GM21529 (cell line): Measurements from ENCODE around the gene KCNH1.

Experiments
- ATAC-seq: cut with Tn5 transposase; IDR thresholded peaks from one replicate; pipeline ENCODE4 v1.9.1; 2021; ENCODE audit not compliant: unreplicated experiment

KCNH1 gene

DNA sequence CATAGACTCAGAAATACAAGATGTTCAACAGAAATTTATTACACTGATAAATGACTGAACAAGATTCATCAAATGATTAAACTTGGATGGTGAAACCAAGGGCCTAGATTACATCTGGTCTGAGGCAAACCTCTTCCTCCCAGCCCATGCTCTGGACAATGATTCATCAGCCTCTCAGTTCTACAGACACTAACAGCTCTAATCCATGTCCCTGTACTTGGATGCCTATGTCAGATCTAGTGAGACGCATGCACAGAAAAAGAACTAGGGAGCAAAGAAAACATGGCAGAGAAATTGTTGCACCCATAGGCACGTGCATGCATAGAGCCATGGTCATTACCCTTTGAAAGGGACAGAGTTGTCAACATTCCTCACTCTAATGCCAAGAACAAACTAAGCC, 250.1 kb downstream of the KCNH1 start:
- no peak for ATAC-seq

DNA sequence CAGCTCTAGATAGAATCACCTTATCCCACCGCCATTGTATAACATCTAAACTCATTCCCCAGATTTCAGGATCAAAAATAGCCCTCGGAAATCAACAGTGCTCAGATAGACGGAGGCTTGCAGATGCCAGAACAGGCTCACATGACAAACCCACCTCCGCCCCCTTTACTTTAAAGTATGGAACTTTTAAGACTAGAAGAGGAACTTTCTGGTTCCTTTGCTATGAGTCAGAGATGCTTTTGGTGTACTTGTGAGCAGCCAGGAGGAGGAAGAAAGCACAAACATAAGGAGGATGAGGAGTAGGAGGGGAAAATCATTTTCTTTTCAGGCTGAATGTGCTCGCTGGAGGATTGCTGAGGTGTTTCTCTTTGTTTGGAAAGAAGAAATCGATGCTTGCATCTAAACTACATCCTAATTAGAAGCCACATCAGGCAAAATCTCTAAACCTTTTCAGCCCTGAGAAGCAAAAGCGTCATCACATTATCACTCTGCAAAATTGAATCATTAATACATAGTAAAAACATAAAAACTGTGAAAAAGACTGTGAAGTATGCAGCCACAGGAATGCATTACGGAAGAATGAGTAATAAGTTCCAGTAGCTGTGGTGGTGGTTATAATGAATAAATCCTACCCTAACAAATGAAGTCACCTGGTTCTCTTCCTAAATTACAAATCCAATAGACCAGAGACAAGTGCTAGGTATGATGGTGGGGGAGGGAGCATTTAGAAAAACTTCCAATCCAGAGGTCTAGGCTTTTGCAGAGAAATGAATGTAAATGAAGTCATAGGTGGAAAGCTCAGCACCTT, 251.3 kb downstream of the KCNH1 start:
- ATAC-seq, result no peak

DNA sequence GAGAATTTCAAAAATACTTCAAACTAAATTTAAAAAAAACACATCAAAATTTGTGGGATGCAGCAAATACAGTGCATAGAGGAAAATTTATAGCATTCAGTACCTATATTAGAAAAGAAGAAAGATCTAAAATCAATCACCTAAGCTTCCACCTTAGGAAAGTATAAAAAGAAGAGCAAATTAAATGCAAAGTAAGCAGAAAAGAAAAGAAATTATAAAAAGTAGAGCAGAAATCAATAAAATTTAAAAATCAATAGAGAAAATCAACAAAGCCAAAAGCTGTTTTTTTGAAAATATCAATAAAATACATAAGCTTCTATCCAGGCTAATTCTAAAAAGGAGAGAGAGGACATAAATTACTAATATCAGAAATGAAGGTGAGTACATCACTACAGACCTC, 255.4 kb downstream of the KCNH1 start:
- ATAC-seq, result no peak

- no peak for ATAC-seq
Measured at GRCh38 chr1:210876275-210876674, 257.7 kb downstream of the KCNH1 start.

DNA sequence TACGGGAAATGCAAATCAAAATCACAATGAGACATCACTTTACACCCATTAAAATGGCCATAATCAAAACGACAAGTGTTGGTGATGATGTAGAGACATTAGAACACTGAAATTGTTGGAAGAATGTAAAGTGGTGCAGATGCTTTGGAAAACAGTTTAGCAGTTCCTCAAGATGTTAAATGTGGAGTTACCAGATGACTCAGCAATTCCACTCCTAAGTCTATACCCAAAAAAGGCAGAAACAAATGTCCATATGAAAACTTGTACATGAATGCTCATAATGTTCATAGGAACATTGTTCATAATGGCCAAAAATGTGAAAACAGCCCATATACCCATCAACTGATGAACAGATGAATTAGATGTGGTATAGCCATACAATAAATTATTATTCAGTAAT, 267.4 kb downstream of the KCNH1 start:
- ATAC-seq, result no peak

DNA sequence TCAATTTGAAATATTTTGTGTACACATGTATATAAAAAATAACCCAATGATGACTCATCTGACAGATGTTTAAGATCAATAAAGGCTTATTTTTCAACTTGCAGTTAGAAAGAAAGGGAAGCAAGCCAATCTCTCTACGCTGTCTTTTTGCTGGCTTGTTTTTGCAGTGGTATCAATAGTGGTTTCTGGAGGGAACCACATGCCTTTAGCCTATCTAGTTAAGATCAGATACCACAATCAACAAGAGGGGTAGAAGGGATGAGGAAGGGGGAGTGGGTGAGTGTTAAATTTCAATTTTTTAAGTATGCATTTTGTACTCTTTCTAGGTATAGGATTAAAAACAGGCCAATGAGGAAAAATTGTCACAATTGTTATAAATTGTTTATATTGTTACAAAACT, 276.2 kb downstream of the KCNH1 start:
- no peak for ATAC-seq

DNA sequence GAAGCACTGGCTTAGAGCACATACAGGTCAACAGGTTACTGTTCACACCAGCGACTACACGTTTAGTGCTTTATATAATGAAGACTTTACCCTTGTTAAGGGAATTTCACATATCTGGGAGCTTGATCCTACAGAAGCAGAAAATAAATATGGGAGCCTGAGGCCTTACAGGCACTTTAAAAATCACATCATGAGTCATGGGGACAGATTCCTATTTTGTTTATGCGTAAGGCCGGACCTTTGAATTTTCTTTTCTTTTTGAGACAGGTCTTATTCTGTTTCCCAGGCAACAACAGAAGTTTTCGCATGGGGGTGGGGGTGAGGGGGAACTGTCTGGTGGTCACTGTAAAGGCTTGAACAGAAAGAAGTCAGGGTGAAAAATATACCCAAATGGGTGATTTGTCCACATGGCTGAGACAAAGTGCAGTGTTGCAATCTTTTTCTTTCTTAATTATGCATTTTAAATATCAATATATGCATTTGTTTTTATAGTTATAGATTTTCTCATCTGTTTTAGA, 276.7 kb downstream of the KCNH1 start:
- ATAC-seq, result no peak

GRCh38 chr1:210855440-210855839, 278.5 kb downstream of the KCNH1 start:
- no peak for ATAC-seq

- no peak for ATAC-seq
Measured at GRCh38 chr1:210853276-210853675, 280.7 kb downstream of the KCNH1 start.

GRCh38 chr1:210850556-210850955, 283.4 kb downstream of the KCNH1 start:
- ATAC-seq, result no peak

- no peak for ATAC-seq
Measured at GRCh38 chr1:210848474-210848873, 285.5 kb downstream of the KCNH1 start.

DNA sequence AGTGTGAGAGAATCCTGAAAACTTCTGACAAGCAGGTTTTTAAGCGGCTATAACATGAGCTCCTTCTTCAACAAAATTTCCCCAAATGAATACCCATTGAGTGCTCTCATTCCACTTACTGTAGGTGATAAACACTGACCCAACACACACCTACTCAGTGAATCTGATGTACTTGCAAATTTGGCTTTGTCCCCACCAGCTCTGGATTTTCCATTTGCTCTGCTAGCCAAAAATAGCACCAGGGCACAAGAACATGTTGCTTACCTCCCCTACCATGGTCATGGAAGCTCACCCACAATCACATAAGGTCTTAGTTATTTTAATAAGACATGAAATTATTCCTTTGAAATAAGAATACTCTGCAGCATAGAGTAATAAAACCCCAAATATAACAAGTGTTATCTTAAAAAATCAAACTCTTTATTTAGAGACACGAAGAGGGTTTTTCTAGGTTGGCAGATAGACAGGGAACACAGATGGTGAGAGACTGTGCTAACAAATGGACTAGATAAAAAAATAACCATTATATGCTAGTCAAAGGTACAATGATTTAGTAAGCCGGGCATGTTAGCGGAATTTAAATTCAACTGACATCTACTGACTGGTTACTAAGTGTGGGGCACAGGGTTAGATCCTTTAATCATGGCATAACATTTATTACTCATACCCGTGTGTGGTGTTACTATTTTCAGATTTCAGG, 291.9 kb downstream of the KCNH1 start:
- no peak for ATAC-seq

DNA sequence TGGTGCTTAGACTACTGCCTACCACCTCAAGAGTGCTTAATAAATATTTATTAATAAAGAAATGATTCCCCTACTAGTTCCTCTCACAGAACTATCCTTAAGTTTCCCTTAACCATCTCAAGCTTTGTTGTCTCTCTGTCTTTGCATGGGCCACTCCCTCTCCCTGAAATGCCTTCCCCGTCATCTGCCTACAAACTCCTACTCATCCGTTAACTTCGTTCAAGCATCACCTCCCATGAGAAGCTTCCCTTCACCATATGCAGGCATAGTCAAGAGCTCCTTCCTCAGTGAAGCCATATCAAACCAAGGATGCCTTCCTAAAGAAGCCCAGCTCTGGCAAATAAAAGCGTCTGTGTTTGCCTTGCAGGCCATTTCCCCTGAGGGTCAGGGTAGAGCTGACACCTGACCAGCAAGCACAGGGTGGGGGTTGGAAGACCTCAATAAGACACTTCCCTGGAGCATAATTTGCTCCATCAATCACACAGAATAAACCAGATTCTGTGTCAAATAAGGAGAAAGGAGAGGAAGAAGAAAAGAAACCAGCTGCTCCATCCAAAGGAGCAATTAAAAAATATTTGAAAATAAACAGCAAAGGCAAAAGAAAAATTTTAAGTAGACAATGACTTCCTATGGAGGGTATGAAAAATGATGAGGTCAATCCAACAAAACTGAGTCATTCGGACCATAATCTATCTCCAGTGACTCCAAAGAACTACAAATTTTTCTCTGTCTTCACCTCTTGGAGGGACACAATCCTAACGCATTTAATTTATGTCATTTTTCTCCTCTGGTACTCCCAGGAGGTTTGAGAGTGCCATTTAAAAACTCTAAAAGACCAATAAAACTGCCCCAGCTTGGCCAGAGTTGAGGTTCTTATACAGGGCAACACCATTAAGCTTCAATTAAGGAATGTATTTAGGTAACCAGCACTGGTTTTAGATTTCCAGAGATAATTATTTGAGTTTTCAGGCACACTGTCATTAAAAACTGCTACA, 303.6 kb downstream of the KCNH1 start:
- ATAC-seq, result no peak

- no peak for ATAC-seq
Measured at GRCh38 chr1:210828996-210829596, 304.9 kb downstream of the KCNH1 start.

DNA sequence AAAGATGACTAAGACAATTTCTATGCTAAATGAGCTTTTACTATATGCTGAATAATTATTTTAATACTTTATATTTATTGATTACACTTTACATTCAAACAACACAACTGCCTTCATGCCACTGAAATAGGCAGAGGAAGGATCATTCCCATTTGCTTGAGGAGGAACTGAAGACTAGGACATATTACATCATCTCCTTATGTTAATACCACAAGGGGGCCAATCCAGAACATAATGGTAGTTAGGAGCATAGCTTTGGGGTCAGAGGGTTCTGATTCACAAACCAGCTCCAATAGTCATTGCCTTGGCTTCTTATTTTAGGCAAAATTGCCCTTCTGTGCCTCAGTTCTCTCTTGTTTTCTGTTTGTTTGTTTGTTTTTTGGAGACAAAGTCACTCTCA, 306.5 kb downstream of the KCNH1 start:
- ATAC-seq, result no peak

- ATAC-seq, result no peak
Measured at GRCh38 chr1:210826686-210827085, 307.3 kb downstream of the KCNH1 start.

GRCh38 chr1:210822932-210823331, 311.0 kb downstream of the KCNH1 start:
- ATAC-seq, result no peak

DNA sequence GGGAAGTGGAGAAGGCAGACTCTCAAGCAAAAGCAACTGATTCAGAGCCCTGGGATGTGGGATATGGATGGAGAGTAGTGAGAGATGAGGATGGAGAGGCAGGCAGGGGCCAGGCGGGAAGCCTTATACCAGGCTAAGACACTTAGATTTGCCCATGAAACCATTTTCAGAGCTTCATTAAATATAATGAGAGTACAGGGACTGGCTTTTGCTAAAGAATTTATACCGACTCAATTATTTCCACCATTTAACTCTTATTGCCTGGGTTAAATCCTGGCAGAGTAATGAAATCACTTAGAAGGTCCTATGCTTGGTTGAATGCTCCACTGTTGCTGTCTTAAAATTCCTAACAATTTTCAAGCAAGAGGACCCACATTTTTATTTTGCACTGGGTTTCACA, 311.7 kb downstream of the KCNH1 start:
- ATAC-seq, result no peak

- no peak for ATAC-seq
Measured at GRCh38 chr1:210821615-210822014, 312.3 kb downstream of the KCNH1 start.

- no peak for ATAC-seq
Measured at GRCh38 chr1:210819266-210819665, 314.7 kb downstream of the KCNH1 start.
